ENCODE measurements around the gene TTLL3.

The TTLL3 gene

DNA sequence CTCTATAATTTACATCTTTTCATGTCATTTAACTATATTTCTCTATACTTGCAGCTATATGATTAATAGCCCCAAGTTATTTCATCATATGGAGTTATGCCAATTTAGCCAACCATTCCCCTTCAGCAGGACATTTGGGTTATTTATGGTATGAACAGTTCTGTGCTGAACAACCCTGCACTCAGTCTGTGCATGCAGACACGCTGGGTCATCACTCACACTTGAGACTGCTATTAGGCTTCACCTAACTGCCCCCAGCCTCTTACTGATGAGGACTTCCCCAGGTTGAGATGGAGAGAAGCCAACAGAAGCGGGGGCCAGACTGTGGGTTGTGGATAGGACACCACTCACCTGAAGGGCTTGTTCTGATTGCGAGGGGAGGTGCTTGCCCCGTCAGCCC, 25.1 kb upstream of the TTLL3 start:
- TF ChIP-seq ISL1 (CRISPR knock-in tag; IDR thresholded peaks at IDR 0.05) (no peak), ZNF565 (CRISPR knock-in tag; conservative IDR thresholded peaks at IDR 0.05; ENCODE audit: low read depth) (no peak), ZFP3 (CRISPR knock-in tag; IDR thresholded peaks at IDR 0.05) (no peak), RARB (CRISPR knock-in tag; IDR thresholded peaks at IDR 0.05) (no peak), GLIS3 (CRISPR knock-in tag; IDR thresholded peaks at IDR 0.05) (no peak), ESRRG (CRISPR knock-in tag; IDR thresholded peaks at IDR 0.05) (no peak), ZC3H10 (CRISPR knock-in tag; IDR thresholded peaks at IDR 0.05) (no peak), CSDC2 (CRISPR knock-in tag; IDR thresholded peaks at IDR 0.05) (no peak), ZNF8 (CRISPR knock-in tag; IDR thresholded peaks at IDR 0.05) (no peak), TCF4 (CRISPR knock-in tag; IDR thresholded peaks at IDR 0.05; ENCODE audit: borderline replicate concordance) (no peak), BACH2 (CRISPR knock-in tag; IDR thresholded peaks at IDR 0.05; ENCODE audit: borderline replicate concordance) (no peak), SNAI2 (CRISPR knock-in tag; IDR thresholded peaks at IDR 0.05) (no peak)
- TF ChIP-seq, protein P1, sequence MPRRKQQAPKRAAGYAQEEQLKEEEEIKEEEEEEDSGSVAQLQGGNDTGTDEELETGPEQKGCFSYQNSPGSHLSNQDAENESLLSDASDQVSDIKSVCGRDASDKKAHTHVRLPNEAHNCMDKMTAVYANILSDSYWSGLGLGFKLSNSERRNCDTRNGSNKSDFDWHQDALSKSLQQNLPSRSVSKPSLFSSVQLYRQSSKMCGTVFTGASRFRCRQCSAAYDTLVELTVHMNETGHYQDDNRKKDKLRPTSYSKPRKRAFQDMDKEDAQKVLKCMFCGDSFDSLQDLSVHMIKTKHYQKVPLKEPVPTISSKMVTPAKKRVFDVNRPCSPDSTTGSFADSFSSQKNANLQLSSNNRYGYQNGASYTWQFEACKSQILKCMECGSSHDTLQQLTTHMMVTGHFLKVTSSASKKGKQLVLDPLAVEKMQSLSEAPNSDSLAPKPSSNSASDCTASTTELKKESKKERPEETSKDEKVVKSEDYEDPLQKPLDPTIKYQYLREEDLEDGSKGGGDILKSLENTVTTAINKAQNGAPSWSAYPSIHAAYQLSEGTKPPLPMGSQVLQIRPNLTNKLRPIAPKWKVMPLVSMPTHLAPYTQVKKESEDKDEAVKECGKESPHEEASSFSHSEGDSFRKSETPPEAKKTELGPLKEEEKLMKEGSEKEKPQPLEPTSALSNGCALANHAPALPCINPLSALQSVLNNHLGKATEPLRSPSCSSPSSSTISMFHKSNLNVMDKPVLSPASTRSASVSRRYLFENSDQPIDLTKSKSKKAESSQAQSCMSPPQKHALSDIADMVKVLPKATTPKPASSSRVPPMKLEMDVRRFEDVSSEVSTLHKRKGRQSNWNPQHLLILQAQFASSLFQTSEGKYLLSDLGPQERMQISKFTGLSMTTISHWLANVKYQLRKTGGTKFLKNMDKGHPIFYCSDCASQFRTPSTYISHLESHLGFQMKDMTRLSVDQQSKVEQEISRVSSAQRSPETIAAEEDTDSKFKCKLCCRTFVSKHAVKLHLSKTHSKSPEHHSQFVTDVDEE (CRISPR knock-in tag; IDR thresholded peaks at IDR 0.05) = no peak
- ATAC-seq = no peak

DNA sequence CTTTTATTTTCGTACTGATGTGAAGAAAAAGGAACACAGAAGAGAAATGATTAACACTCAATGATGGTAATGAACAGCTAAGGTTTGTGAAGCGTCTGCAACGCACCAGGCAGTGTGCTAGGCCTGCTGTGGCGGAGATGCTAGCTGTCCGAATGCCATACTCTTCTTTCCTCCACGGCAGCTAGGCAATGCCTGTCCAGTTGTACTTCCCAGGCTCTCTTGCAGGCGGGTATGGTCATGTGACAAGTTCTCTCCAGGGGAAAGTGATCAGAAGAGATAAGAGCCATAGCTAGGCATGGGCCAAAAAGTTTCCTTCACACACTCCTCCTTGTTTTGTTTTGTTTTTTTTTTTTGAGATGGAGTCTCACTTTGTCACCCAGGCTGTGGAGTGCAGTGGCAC, 24.5 kb upstream of the TTLL3 start:
- ATAC-seq = no peak
- TF ChIP-seq CSDC2 (CRISPR knock-in tag; IDR thresholded peaks at IDR 0.05) (no peak), GLIS3 (CRISPR knock-in tag; IDR thresholded peaks at IDR 0.05) (no peak), TOX (CRISPR knock-in tag; IDR thresholded peaks at IDR 0.05; ENCODE audit: borderline replicate concordance) (no peak), PPARA (CRISPR knock-in tag; IDR thresholded peaks at IDR 0.05; ENCODE audit: borderline replicate concordance) (no peak), ISL1 (CRISPR knock-in tag; IDR thresholded peaks at IDR 0.05) (no peak), ZFP3 (CRISPR knock-in tag; IDR thresholded peaks at IDR 0.05) (no peak), SNAI2 (CRISPR knock-in tag; IDR thresholded peaks at IDR 0.05) (no peak), ESRRG (CRISPR knock-in tag; IDR thresholded peaks at IDR 0.05) (no peak), ZC3H10 (CRISPR knock-in tag; IDR thresholded peaks at IDR 0.05) (no peak), ARNTL (CRISPR knock-in tag; IDR thresholded peaks at IDR 0.05; ENCODE audit: borderline replicate concordance, low read depth) (no peak), TCF4 (CRISPR knock-in tag; IDR thresholded peaks at IDR 0.05; ENCODE audit: borderline replicate concordance) (no peak), ZNF565 (CRISPR knock-in tag; conservative IDR thresholded peaks at IDR 0.05; ENCODE audit: low read depth) (no peak), BACH2 (CRISPR knock-in tag; IDR thresholded peaks at IDR 0.05; ENCODE audit: borderline replicate concordance) (no peak), RARB (CRISPR knock-in tag; IDR thresholded peaks at IDR 0.05) (no peak), ZNF8 (CRISPR knock-in tag; IDR thresholded peaks at IDR 0.05) (no peak)
- TF ChIP-seq, protein P2, sequence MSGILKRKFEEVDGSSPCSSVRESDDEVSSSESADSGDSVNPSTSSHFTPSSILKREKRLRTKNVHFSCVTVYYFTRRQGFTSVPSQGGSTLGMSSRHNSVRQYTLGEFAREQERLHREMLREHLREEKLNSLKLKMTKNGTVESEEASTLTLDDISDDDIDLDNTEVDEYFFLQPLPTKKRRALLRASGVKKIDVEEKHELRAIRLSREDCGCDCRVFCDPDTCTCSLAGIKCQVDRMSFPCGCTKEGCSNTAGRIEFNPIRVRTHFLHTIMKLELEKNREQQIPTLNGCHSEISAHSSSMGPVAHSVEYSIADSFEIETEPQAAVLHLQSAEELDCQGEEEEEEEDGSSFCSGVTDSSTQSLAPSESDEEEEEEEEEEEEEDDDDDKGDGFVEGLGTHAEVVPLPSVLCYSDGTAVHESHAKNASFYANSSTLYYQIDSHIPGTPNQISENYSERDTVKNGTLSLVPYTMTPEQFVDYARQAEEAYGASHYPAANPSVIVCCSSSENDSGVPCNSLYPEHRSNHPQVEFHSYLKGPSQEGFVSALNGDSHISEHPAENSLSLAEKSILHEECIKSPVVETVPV (CRISPR knock-in tag; IDR thresholded peaks at IDR 0.05) = no peak
- TF ChIP-seq, protein P3, sequence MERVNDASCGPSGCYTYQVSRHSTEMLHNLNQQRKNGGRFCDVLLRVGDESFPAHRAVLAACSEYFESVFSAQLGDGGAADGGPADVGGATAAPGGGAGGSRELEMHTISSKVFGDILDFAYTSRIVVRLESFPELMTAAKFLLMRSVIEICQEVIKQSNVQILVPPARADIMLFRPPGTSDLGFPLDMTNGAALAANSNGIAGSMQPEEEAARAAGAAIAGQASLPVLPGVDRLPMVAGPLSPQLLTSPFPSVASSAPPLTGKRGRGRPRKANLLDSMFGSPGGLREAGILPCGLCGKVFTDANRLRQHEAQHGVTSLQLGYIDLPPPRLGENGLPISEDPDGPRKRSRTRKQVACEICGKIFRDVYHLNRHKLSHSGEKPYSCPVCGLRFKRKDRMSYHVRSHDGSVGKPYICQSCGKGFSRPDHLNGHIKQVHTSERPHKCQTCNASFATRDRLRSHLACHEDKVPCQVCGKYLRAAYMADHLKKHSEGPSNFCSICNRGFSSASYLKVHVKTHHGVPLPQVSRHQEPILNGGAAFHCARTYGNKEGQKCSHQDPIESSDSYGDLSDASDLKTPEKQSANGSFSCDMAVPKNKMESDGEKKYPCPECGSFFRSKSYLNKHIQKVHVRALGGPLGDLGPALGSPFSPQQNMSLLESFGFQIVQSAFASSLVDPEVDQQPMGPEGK (CRISPR knock-in tag; IDR thresholded peaks at IDR 0.05; ENCODE audit: borderline replicate concordance) = no peak
- TF ChIP-seq, protein P4, sequence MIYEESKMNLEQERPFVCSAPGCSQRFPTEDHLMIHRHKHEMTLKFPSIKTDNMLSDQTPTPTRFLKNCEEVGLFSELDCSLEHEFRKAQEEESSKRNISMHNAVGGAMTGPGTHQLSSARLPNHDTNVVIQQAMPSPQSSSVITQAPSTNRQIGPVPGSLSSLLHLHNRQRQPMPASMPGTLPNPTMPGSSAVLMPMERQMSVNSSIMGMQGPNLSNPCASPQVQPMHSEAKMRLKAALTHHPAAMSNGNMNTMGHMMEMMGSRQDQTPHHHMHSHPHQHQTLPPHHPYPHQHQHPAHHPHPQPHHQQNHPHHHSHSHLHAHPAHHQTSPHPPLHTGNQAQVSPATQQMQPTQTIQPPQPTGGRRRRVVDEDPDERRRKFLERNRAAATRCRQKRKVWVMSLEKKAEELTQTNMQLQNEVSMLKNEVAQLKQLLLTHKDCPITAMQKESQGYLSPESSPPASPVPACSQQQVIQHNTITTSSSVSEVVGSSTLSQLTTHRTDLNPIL (CRISPR knock-in tag; IDR thresholded peaks at IDR 0.05; ENCODE audit: low read depth) = no peak
- TF ChIP-seq, protein P5, sequence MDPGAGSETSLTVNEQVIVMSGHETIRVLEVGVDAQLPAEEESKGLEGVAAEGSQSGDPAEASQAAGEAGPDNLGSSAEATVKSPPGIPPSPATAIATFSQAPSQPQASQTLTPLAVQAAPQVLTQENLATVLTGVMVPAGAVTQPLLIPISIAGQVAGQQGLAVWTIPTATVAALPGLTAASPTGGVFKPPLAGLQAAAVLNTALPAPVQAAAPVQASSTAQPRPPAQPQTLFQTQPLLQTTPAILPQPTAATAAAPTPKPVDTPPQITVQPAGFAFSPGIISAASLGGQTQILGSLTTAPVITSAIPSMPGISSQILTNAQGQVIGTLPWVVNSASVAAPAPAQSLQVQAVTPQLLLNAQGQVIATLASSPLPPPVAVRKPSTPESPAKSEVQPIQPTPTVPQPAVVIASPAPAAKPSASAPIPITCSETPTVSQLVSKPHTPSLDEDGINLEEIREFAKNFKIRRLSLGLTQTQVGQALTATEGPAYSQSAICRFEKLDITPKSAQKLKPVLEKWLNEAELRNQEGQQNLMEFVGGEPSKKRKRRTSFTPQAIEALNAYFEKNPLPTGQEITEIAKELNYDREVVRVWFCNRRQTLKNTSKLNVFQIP (CRISPR knock-in tag; IDR thresholded peaks at IDR 0.05; ENCODE audit: borderline replicate concordance, low read depth) = no peak
- TF ChIP-seq, protein P1 (CRISPR knock-in tag; IDR thresholded peaks at IDR 0.05) = no peak
